HFF-Myc (cell line): Measurements from ENCODE around the gene EARS2.

ENCODE experiments used
- DNase-seq: peaks from one replicate; pipeline ENCODE4 v3.0.0-alpha.2; 2011; ENCODE audit warnings: low read depth; ENCODE audit errors: extremely low read depth
- H3K4me3 ChIP-seq: replicated peaks from 2 replicates; pipeline ENCODE4 v1.5.1; 2011; ENCODE audit warnings: low read depth, mild to moderate bottlenecking, control low read depth, low read length
- TF ChIP-seq, protein P1 (sequence below): IDR thresholded peaks from 2 replicates; pipeline ENCODE4 v1.5.1; 2012; ENCODE audit warnings: mild to moderate bottlenecking, low read depth, low read length, control low read depth; ENCODE audit errors: missing control alignments

EARS2 gene

DNA sequence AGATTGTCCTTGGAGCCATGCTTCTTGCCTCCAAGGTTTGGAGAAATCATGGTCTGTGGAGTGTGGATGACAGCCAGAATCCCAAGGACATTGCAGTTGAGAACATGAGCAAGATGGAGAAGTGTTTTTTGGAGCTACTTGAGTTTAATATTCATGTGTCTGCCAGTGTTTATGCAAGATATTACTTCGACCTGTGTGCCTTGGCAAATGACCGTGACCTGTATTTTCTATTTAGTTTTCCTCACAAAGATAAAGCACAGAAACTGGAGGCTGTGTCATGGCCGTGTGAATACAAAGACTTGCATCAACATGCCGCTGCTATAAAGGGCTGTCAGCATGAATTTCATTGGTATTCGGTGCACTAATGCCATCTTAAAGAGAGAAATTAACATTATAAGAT, 55.9 kb downstream of the EARS2 start:
- TF ChIP-seq, protein P1, sequence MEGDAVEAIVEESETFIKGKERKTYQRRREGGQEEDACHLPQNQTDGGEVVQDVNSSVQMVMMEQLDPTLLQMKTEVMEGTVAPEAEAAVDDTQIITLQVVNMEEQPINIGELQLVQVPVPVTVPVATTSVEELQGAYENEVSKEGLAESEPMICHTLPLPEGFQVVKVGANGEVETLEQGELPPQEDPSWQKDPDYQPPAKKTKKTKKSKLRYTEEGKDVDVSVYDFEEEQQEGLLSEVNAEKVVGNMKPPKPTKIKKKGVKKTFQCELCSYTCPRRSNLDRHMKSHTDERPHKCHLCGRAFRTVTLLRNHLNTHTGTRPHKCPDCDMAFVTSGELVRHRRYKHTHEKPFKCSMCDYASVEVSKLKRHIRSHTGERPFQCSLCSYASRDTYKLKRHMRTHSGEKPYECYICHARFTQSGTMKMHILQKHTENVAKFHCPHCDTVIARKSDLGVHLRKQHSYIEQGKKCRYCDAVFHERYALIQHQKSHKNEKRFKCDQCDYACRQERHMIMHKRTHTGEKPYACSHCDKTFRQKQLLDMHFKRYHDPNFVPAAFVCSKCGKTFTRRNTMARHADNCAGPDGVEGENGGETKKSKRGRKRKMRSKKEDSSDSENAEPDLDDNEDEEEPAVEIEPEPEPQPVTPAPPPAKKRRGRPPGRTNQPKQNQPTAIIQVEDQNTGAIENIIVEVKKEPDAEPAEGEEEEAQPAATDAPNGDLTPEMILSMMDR = no peak
- H3K4me3 ChIP-seq = no peak overlapping the region
- DNase-seq = no peak

DNA sequence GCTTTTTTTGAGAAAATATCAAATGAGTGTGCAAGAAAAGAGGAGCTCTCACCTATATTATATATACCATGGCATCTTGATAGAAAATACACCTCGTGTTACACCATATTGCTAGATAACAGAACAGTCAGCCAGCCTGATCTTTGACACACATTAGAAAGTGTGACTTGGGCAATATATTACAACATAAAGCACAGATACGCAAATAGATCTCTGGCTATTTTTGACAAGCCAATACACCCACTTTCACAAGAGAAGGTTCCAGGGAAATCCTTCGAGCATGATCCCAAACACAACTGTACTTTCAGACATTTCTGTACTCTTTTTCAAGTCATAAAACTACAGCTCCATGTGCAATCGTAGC, 56.3 kb downstream of the EARS2 start:
- DNase-seq = no peak
- H3K4me3 ChIP-seq = no peak overlapping the region
- TF ChIP-seq, protein P1 = no peak

DNA sequence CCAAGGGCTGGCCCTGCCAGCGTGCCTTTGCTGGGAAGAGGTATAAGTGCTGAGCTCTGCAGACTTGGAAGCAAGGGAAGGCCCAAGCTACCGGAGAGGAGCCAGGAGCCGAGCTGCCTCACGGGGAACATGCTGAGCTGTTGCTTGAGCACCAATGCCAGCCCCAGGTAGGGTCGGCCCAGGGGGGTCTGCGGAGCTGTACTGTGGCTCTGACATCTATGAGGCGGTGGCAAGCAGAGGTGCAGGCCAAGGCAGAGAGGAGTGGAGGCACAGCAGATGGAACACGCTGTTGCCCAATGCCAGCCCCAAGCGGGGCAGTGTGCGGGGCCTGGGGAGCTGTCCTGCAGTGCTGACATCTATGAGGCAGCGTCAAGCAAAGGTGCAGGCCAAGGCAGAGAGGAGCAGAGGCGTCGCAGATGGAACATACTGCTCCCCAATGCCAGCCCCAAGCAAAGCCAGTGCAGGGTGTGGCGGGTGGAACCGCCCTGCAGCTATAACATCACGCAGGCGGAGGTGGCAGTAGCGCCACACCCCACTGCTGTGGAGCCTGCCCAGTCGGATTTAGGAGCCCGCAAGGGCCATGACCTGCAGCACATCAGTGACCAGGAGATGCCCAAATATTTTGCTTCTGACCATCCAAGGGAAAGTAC, 56.8 kb downstream of the EARS2 start:
- no peak for DNase-seq
- H3K4me3 ChIP-seq = no peak overlapping the region
- TF ChIP-seq, protein P1 = no peak

DNA sequence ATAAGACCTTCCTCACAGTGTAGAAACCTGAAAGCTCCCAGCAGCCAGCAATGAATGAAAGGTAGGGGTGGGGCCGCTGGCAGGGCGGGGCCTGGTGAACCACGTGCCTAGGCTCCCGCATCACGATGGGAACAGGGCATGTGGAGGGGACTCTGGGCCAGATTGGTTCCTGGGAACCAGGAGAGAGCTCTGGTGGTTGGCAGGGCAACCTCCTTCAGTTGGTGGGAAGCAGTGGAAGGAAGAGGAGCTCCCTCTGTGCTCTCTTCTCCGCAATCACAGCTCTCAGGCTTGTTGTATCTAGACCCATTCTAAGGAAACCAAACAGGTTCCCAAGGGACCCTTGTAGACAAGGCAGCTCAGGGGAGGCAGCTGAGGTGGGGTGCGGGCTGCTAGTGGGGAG, 57.3 kb downstream of the EARS2 start:
- DNase-seq = no peak
- TF ChIP-seq, protein P1 = no peak
- H3K4me3 ChIP-seq = no peak overlapping the region

DNA sequence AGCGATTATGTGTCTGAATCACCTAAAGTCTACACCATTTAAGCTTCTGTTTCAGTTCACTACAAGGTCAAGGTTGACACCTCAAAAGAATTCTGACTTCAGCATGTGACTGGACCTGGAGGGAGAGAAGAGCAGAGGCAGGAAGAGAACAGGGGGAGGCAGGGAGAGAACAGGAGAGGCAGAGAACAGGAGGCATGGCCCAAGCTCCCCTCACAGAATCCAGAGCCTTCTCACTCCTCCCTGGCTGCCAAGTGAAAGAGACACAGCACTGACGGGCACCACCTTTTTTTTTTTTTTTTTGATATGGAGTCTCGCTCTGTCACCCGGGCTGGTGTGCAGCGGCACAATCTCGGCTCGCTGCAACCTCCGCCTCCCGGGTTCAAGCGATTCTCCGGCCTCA, 58.3 kb downstream of the EARS2 start:
- no peak overlapping the region for H3K4me3 ChIP-seq
- no peak for DNase-seq
- TF ChIP-seq, protein P1 = no peak

DNA sequence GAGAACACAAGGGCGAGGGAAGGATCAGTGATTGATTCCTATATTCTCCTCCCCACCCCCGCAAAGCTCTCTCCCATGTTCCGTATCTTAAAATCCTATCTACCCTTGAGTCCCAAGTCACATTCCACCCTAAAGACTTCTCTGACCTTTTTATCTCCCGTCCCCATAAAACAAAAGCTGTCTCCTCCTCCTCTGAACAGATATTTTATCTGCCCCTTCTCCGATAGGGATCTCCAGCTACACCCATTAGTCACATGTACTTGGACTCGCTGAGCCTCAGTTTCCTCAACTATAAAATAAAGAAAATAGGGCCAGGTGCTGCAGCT, 59.6 kb downstream of the EARS2 start:
- H3K4me3 ChIP-seq = no peak overlapping the region
- no peak for DNase-seq
- TF ChIP-seq, protein P1 = no peak
